C1 segment of cervical spinal cord (tissue), 14 donors: Measurements from ENCODE around the gene ITPR2.
"Not testable (repeated sequence)": the region's sequence is repeated elsewhere in the genome, so short reads cannot be mapped to it uniquely, and the experiment has no call there.

Experiments used
- DNase-seq, 14 donors: peaks; one replicate each; lab custom pipeline; 2025; lab: John Stamatoyannopoulos, UW

The ITPR2 gene

GRCh38 chr12:26762186-26762585 lies 70.8 kb downstream of the ITPR2 start:
- no peak for DNase-seq

GRCh38 chr12:26761775-26762174 lies 71.2 kb downstream of the ITPR2 start:
- no peak for DNase-seq

- no peak for DNase-seq
Observed at GRCh38 chr12:26760657-26761293, 72.2 kb downstream of the ITPR2 start.

- not testable (repeated sequence) for DNase-seq
Observed at GRCh38 chr12:26755362-26755761, 77.6 kb downstream of the ITPR2 start.

GRCh38 chr12:26754148-26754547 lies 78.8 kb downstream of the ITPR2 start:
- DNase-seq, result no peak

GRCh38 chr12:26751179-26751578 lies 81.8 kb downstream of the ITPR2 start:
- DNase-seq, result no peak

GRCh38 chr12:26750531-26751175 lies 82.3 kb downstream of the ITPR2 start:
- no peak for DNase-seq

- no peak for DNase-seq
Observed at GRCh38 chr12:26749781-26750180, 83.2 kb downstream of the ITPR2 start.

- no peak for DNase-seq
Observed at GRCh38 chr12:26748741-26749431, 84.1 kb downstream of the ITPR2 start.

GRCh38 chr12:26748412-26748740 lies 84.6 kb downstream of the ITPR2 start:
- no peak for DNase-seq

- DNase-seq, result no peak
Observed at GRCh38 chr12:26746121-26746714, 86.8 kb downstream of the ITPR2 start.

- DNase-seq, result no peak
Observed at GRCh38 chr12:26744697-26745440, 88.1 kb downstream of the ITPR2 start.

- DNase-seq, result no peak
Observed at GRCh38 chr12:26744042-26744626, 88.9 kb downstream of the ITPR2 start.

GRCh38 chr12:26741584-26742227 lies 91.3 kb downstream of the ITPR2 start:
- DNase-seq, result no peak

GRCh38 chr12:26740991-26741390 lies 92.0 kb downstream of the ITPR2 start:
- no peak for DNase-seq

- no peak for DNase-seq
Observed at GRCh38 chr12:26740348-26740747, 92.6 kb downstream of the ITPR2 start.

- DNase-seq, result no peak
Observed at GRCh38 chr12:26737487-26738030, 95.4 kb downstream of the ITPR2 start.

GRCh38 chr12:26736563-26737486 lies 96.2 kb downstream of the ITPR2 start:
- DNase-seq, result no peak

GRCh38 chr12:26735249-26735639 lies 97.8 kb downstream of the ITPR2 start:
- no peak for DNase-seq
